Measurements from ENCODE around the gene WBP2. TPM values are rescaled to one million over a fixed set of nuclear protein-coding genes. Genes with fewer than 3 reads are reported as not detected.

The WBP2 gene
- total RNA-seq, 1 experiment from 2014 or later, result 132 TPM

DNA sequence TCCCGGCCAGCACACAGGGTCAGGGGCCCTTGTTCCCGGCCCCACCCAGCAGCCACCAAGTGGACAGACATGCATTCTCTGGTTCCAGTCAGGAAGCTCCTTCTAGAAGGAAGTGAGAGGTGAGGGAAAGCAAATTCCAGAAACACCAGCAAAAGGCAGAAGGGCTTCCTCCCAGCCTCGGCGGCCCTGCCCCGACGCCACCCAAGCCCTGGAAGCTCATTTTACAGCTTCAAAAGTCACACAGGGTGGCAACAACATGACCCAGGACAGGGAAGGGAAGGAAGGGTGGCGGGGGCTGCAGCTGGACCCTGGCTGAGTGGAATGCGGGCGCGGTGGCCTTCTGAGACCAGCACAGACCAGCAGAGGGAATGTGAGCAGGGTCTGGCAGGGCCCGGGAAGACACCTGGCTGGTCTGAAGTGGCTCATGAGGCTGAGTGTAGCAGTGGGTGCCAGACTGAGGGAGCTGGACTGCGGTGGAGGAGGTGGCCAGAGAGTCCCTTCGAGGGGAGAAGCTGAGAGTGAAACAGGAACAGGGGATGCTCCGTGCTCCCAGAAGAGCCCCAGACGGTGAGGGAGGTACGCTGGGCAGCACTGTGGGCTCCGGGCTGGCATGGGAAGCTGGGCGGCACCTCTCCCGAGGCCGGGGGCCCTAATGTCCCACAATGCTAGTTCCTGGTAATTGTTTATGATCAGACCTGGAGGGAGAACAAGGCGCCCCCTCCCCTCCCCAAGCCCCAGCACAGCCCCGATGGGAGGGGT, 9.0 kb downstream of the WBP2 start:
- TF ChIP-seq, protein P1, sequence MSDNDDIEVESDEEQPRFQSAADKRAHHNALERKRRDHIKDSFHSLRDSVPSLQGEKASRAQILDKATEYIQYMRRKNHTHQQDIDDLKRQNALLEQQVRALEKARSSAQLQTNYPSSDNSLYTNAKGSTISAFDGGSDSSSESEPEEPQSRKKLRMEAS (IDR thresholded peaks at IDR 0.05), result no peak
- TF ChIP-seq FOSL1 (IDR thresholded peaks at IDR 0.05; ENCODE audit: low read depth) (no peak), ZNF274 (IDR thresholded peaks at IDR 0.05; ENCODE audit: low read depth, low read length) (no peak), TCF7L2 (IDR thresholded peaks at IDR 0.05; ENCODE audit: borderline replicate concordance, extremely low read depth, insufficient read depth, insufficient read length) (no peak), POLR2AphosphoS5 (IDR thresholded peaks at IDR 0.05; ENCODE audit: low read depth, low read length) (no peak), EGR1 (IDR thresholded peaks at IDR 0.05; ENCODE audit: low read depth) (no peak), CTCF (IDR thresholded peaks at IDR 0.05 in 2 of 3, conservative IDR thresholded peaks at IDR 0.05 in 1 of 3; ENCODE audit: borderline replicate concordance in 1 of 3, insufficient read depth in 1 of 3, low read depth in 2 of 3, low read length in 2 of 3) (no peak; a peak in 1 of 6 replicates), YY1 (IDR thresholded peaks at IDR 0.05; ENCODE audit: extremely low read depth, insufficient replicate concordance, low read depth, low read length) (no peak), SP1 (IDR thresholded peaks at IDR 0.05; ENCODE audit: low read depth) (no peak), POLR2A (IDR thresholded peaks at IDR 0.05; ENCODE audit: borderline replicate concordance, extremely low read depth, insufficient read depth, insufficient read length) (no peak), EZH2 (IDR thresholded peaks at IDR 0.05) (no peak), ZBTB33 (IDR thresholded peaks at IDR 0.05; ENCODE audit: extremely low read depth, insufficient replicate concordance, low read length) (no peak), ATF3 (IDR thresholded peaks at IDR 0.05) (no peak), CEBPB (IDR thresholded peaks at IDR 0.05; ENCODE audit: low read depth) (no peak), JUND (IDR thresholded peaks at IDR 0.05) (no peak), CBX3 (IDR thresholded peaks at IDR 0.05; ENCODE audit: low read depth) (no peak), SIN3A (IDR thresholded peaks at IDR 0.05; ENCODE audit: low read depth) (no peak), ZFX (IDR thresholded peaks at IDR 0.05) (no peak)
- Histone ChIP-seq H3K4me2 (ENCODE audit: low read length) (peak overlapping the region; percentile 99), H3K36me3 (ENCODE audit: control insufficient read depth in 1 of 2, insufficient read depth in 2 of 2, low read length in 2 of 2) (peaks cover 20 to 25% of the 10 kb centered on the region in 2 experiments; a peak in 3 of 4 replicates), H3K4me3 (replicated peaks in 1 of 2; ENCODE audit: low read depth in 1 of 2, low read length in 2 of 2) (peak overlapping the region in 1 of 2 experiments; percentile 57; a peak in 1 of 4 replicates), H4K20me1 (ENCODE audit: insufficient read depth) (no peaks in the 10 kb centered on the region), H3K9me3 (ENCODE audit: control insufficient read depth in 1 of 2, insufficient read depth in 1 of 2, low read depth in 1 of 2, low read length in 2 of 2) (no peaks in the 10 kb centered on the region), H2AFZ (ENCODE audit: low read depth, low read length, poor library complexity, severe bottlenecking) (no peak overlapping the region), H3K79me2 (ENCODE audit: insufficient read depth, low read length) (no peaks in the 10 kb centered on the region), H3K4me1 (ENCODE audit: control insufficient read depth in 1 of 2, insufficient read depth in 2 of 2, low read length in 2 of 2) (peaks cover 33 to 63% of the 10 kb centered on the region in 2 experiments), H3K9ac (ENCODE audit: low read length) (peak overlapping the region; percentile 86), H3K27ac (ENCODE audit: low read depth, low read length) (peak overlapping the region; percentile 88), H3K9me2 (ENCODE audit: insufficient read depth) (no peaks in the 10 kb centered on the region), H3K27me3 (ENCODE audit: insufficient read depth, low read length) (no peaks in the 10 kb centered on the region)
- TSS peak; percentile 62 for BruUV-seq (replicated peaks)
- RAD21 ChIA-PET (ENCODE audit: low non-redundant PET in 1 of 2, low total read pairs in 2 of 2, uncharacterized antibody in 2 of 2, unreplicated experiment in 2 of 2), result interaction anchor here (0.5 to 1.4 kb wide), 3 partner anchors 8 to 70 kb away, joined by 3 to 4 read pairs (median 3); no protein-coding TSS in a partner anchor
- ATAC-seq (no peak), DNase-seq (ENCODE audit: low read depth, low spot score) (no peak)
- POLR2A ChIA-PET, result interaction anchor here (0.7 to 3.3 kb wide), 8 partner anchors 10 to 73 kb away, joined by 3 to 42 read pairs (median 6); partner anchors contain the start of genes TRIM47 and WBP2
- intact Hi-C loops (cut with micrococcal nuclease), result loop anchor here (1.0 to 2.0 kb wide), 2 partner anchors 9 to 61 kb away; partner anchors contain the start of genes UNK and WBP2
- CTCF ChIA-PET, result interaction anchor here (0.7 to 3.3 kb wide), 14 partner anchors 10 to 213 kb away, joined by 3 to 46 read pairs (median 5); partner anchors contain the start of gene WBP2

All from HCT116 (cell line).